Uterus (tissue), 2 donors: Measurements from ENCODE around the gene CCDC137.

Experiments used
- POLR2A ChIP-seq, 2 donors: fragments of 450-650 bp; IDR thresholded peaks; one replicate each; pipeline ENCODE4 v1.6.1; 2016; ENCODE audit warnings: antibody characterized with exemption in 2 of 2, mild to moderate bottlenecking in 1 of 2, moderate library complexity in 1 of 2
- TF ChIP-seq, protein P1 (sequence below), 4 experiments: fragments of 200-600 bp in 2 of 4; fragments of 450-650 bp in 2 of 4; sonication (generic) in 2 of 4; IDR thresholded peaks; one replicate each; pipeline ENCODE4 v1.5.1; 2016 to 2019; ENCODE audit warnings: antibody characterized with exemption in 4 of 4, mild to moderate bottlenecking in 2 of 4, moderate library complexity in 1 of 4

GRCh38 chr17:81680150-81680549 lies 13.6 kb downstream of the CCDC137 start:
- no peak for TF ChIP-seq POLR2A (IDR thresholded peaks at IDR 0.05)
- TF ChIP-seq, protein P1, sequence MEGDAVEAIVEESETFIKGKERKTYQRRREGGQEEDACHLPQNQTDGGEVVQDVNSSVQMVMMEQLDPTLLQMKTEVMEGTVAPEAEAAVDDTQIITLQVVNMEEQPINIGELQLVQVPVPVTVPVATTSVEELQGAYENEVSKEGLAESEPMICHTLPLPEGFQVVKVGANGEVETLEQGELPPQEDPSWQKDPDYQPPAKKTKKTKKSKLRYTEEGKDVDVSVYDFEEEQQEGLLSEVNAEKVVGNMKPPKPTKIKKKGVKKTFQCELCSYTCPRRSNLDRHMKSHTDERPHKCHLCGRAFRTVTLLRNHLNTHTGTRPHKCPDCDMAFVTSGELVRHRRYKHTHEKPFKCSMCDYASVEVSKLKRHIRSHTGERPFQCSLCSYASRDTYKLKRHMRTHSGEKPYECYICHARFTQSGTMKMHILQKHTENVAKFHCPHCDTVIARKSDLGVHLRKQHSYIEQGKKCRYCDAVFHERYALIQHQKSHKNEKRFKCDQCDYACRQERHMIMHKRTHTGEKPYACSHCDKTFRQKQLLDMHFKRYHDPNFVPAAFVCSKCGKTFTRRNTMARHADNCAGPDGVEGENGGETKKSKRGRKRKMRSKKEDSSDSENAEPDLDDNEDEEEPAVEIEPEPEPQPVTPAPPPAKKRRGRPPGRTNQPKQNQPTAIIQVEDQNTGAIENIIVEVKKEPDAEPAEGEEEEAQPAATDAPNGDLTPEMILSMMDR (IDR thresholded peaks at IDR 0.05), result no peak
